ENCODE data around the gene CBFA2T3. TPM values are rescaled to one million over a fixed set of nuclear protein-coding genes. Genes with fewer than 3 reads are reported as not detected.

CBFA2T3 gene
- total and polyA plus RNA-seq, 2 of the 8 experiments (the other 6 are each of a cell fraction or from before 2014, with no cell fraction given) = 0.51 to 1.3 TPM

- Histone ChIP-seq H2AK5ac (ENCODE audit: low read depth, low read length) (no peak overlapping the region), H3K79me2 (ENCODE audit: control insufficient read depth in 1 of 2, insufficient read depth in 2 of 2, low read length in 2 of 2) (no peaks in the 10 kb centered on the region), H4K5ac (ENCODE audit: insufficient read length, low read depth, low read length) (no peak overlapping the region), H2BK15ac (ENCODE audit: low read length) (peak overlapping the region; percentile 88; the same call in 1 of the 2 replicates), H3K79me1 (ENCODE audit: low read depth, low read length) (no peaks in the 10 kb centered on the region), H2BK20ac (ENCODE audit: low read length) (0 out of 2 replicates have a peak overlapping the region, but pooled peaks have one; percentile 95), H3K56ac (replicated peaks; ENCODE audit: insufficient read length, low read depth, low read length) (no peak overlapping the region), H2AFZ (ENCODE audit: low read length) (no peak overlapping the region), H3K4me2 (ENCODE audit: insufficient read depth in 1 of 2, low read depth in 2 of 2, low read length in 2 of 2) (no peak overlapping the region), H2BK120ac (replicated peaks; ENCODE audit: low read depth, low read length) (no peak overlapping the region), H3K36me3 (ENCODE audit: control insufficient read depth in 2 of 4, insufficient read depth in 4 of 4, low read length in 3 of 4) (no peaks in the 10 kb centered on the region), H2BK5ac (ENCODE audit: low read depth, low read length) (peak overlapping the region; percentile 81; the same call in 1 of the 2 replicates), H3K23ac (ENCODE audit: insufficient read length) (no peak overlapping the region), H3K4me1 (replicated peaks in 1 of 4; ENCODE audit: control insufficient read depth in 3 of 4, insufficient read depth in 4 of 4, low read length in 3 of 4) (peaks cover 0 to 30% (median 16%) of the 10 kb centered on the region in 4 experiments; a peak in 5 of 7 replicates), H3K27me3 (replicated peaks in 1 of 4; ENCODE audit: control insufficient read depth in 3 of 4, extremely low read depth in 1 of 4, insufficient read depth in 3 of 4, low read length in 3 of 4) (no peaks in the 10 kb centered on the region), H4K91ac (replicated peaks; ENCODE audit: insufficient read length, low read length) (peak overlapping the region; percentile 5), H3K9ac (replicated peaks in 1 of 4; ENCODE audit: extremely low read depth in 1 of 4, low read depth in 3 of 4, low read length in 3 of 4) (no peak overlapping the region), H2BK12ac (ENCODE audit: low read depth, low read length) (peak overlapping the region; percentile 95; the same call in 1 of the 2 replicates), H4K20me1 (replicated peaks in 1 of 2; ENCODE audit: control insufficient read depth in 1 of 2, insufficient read depth in 2 of 2, low read length in 2 of 2) (no peaks in the 10 kb centered on the region), H3K27ac (ENCODE audit: low read depth, low read length) (no peak overlapping the region), H3K4ac (replicated peaks; ENCODE audit: insufficient read length, low read depth, low read length) (no peak overlapping the region), H3K14ac (ENCODE audit: insufficient read length) (no peak overlapping the region), H3K9me3 (ENCODE audit: insufficient read depth in 2 of 2, low read depth in 1 of 2, low read length in 1 of 2) (no peaks in the 10 kb centered on the region), H3K23me2 (ENCODE audit: low read depth, low read length) (no peaks in the 10 kb centered on the region), H3K18ac (ENCODE audit: extremely low read depth, low read length) (peak overlapping the region; percentile 78), H4K8ac (ENCODE audit: extremely low read depth, insufficient read depth, low read length) (peak overlapping the region; percentile 28; the same call in 1 of the 2 replicates), H3K4me3 (ENCODE audit: extremely low read depth in 1 of 4, insufficient read depth in 2 of 4, low read depth in 3 of 4, low read length in 4 of 4) (no peak overlapping the region)
- ChIA-PET POLR2A (ENCODE audit: partially characterized antibody) (interaction anchor here (0.6 to 0.7 kb wide), 2 partner anchors 232 to 295 kb away, joined by 3 read pairs; no protein-coding TSS in a partner anchor), CTCF (ENCODE audit: partially characterized antibody) (interaction anchor here (0.6 to 1.7 kb wide), 6 partner anchors 12 to 95 kb away, joined by 3 to 5 read pairs (median 3); no protein-coding TSS in a partner anchor)
- DNase-seq (ENCODE audit: low read depth in 1 of 2, low spot score in 2 of 2) (peak in 1 of 2 experiments; percentile 49), FAIRE-seq (no peak)
- WGBS, 2 experiments (ENCODE audit: extremely low coverage in 1 of 2, insufficient coverage in 1 of 2, insufficient read length in 1 of 2, insufficient replicate concordance in 2 of 2, low coverage in 1 of 2, low lambda C conversion rate in 2 of 2, missing lambda C conversion rate in 1 of 2) = 87% methylated on average over 23 of the region's 30 CpGs; no CpG with 5 or more reads in 1 of the 2 experiments
- peak; percentile 22 to 27; a peak in 3 of 4 replicates for TF ChIP-seq RAD21 (IDR thresholded peaks at IDR 0.05 in 1 of 2, conservative IDR thresholded peaks at IDR 0.05 in 1 of 2; ENCODE audit: low read depth in 2 of 2, low read length in 2 of 2)
- 0 out of 2 replicates have a peak, but pooled peaks have one; percentile 32 for TF ChIP-seq JUND (IDR thresholded peaks at IDR 0.05; ENCODE audit: low read length)
- TF ChIP-seq, protein P1, sequence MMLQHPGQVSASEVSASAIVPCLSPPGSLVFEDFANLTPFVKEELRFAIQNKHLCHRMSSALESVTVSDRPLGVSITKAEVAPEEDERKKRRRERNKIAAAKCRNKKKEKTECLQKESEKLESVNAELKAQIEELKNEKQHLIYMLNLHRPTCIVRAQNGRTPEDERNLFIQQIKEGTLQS (IDR thresholded peaks at IDR 0.05; ENCODE audit: insufficient read depth, low read depth, low read length) = no peak
- TF ChIP-seq, protein P2, sequence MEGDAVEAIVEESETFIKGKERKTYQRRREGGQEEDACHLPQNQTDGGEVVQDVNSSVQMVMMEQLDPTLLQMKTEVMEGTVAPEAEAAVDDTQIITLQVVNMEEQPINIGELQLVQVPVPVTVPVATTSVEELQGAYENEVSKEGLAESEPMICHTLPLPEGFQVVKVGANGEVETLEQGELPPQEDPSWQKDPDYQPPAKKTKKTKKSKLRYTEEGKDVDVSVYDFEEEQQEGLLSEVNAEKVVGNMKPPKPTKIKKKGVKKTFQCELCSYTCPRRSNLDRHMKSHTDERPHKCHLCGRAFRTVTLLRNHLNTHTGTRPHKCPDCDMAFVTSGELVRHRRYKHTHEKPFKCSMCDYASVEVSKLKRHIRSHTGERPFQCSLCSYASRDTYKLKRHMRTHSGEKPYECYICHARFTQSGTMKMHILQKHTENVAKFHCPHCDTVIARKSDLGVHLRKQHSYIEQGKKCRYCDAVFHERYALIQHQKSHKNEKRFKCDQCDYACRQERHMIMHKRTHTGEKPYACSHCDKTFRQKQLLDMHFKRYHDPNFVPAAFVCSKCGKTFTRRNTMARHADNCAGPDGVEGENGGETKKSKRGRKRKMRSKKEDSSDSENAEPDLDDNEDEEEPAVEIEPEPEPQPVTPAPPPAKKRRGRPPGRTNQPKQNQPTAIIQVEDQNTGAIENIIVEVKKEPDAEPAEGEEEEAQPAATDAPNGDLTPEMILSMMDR (IDR thresholded peaks at IDR 0.05; ENCODE audit: control extremely low read depth in 1 of 3, insufficient read depth in 1 of 3, low read depth in 1 of 3, low read length in 3 of 3) = peak; percentile 7 to 32 (median 31); a peak in 3 of 4 replicates
Measured at GRCh38 chr16:88924834-88925539, 52.0 kb downstream of the CBFA2T3 start.
